ENCODE results near the gene CDH4. TPM values are rescaled to one million over a fixed set of nuclear protein-coding genes. Genes with fewer than 3 reads are reported as not detected.

CDH4 gene
- total and polyA plus RNA-seq, 2 of the 4 experiments (the other 2 are of a cell fraction), result 1.6 to 3.5 TPM

DNA sequence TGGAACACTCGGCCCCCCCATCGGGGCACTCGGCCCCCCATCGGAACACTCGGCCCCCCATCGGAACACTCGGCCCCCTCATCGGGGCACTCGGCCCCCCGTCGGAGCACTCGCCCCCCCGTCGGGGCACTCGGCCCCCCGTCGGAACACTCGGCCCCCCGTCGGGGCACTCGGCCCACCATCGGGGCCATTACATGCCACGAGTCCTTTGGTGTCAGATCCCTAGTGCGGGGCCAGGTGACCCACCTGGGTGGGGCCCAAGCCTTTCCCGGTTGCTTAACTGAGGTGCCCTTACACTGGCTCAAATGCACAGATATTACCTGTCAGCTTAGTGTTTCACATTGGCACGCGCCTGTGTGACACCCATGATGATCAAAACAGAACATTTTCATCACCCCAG lies 717.7 kb downstream of the CDH4 start:
- Histone ChIP-seq H4K8ac (ENCODE audit: low read depth in 2 of 2, low read length in 2 of 2) (no peak overlapping the region), H3K9ac (ENCODE audit: low read depth, low read length) (no peak overlapping the region), H3K4ac (ENCODE audit: low read depth, low read length) (no peak overlapping the region), H3K79me1 (ENCODE audit: low read depth in 1 of 2, low read length in 2 of 2) (no peaks in the 10 kb centered on the region), H2AK5ac (ENCODE audit: low read depth, low read length) (no peak overlapping the region), H3K23ac (ENCODE audit: low read depth, low read length) (no peak overlapping the region), H2AFZ (replicated peaks; ENCODE audit: low read length, poor library complexity) (no peak overlapping the region), H4K5ac (ENCODE audit: low read depth, low read length) (no peak overlapping the region), H2BK120ac (ENCODE audit: low read depth, low read length) (no peak overlapping the region), H3K9me1 (ENCODE audit: insufficient read depth, low read length) (0 out of 2 replicates have a peak, but pooled peaks cover 3% of the 10 kb centered on the region), H4K91ac (ENCODE audit: insufficient read depth, low read depth, low read length) (no peak overlapping the region), H2AK9ac (replicated peaks; ENCODE audit: low read depth, low read length, poor library complexity) (no peak overlapping the region), H3K27ac (ENCODE audit: insufficient read depth, low read length) (no peak overlapping the region), H3K18ac (ENCODE audit: low read depth, low read length) (no peak overlapping the region), H3K36me3 (ENCODE audit: control insufficient read depth, insufficient read depth, low read length) (peaks cover 20% of the 10 kb centered on the region), H3K27me3 (ENCODE audit: control insufficient read depth, insufficient read depth, low read length) (peaks cover 15% of the 10 kb centered on the region), H3K4me2 (ENCODE audit: low read depth, low read length) (no peak overlapping the region), H3K56ac (ENCODE audit: extremely low read depth, insufficient read depth, low read length) (no peak overlapping the region), H3K9me3 (ENCODE audit: control insufficient read depth, insufficient read depth, low read length) (peaks cover 3% of the 10 kb centered on the region; the same call in 1 of the 2 replicates), H2BK20ac (ENCODE audit: low read depth, low read length) (no peak overlapping the region), H3K4me1 (ENCODE audit: control insufficient read depth, insufficient read depth, low read length) (no peaks in the 10 kb centered on the region), H3K14ac (replicated peaks; ENCODE audit: low read depth, low read length) (no peak overlapping the region), H2BK15ac (ENCODE audit: low read depth, low read length) (no peak overlapping the region), H3K4me3 (ENCODE audit: insufficient read depth, low read depth, low read length) (no peak overlapping the region), H2BK5ac (ENCODE audit: low read depth, low read length, poor library complexity, severe bottlenecking) (no peak overlapping the region), H4K20me1 (ENCODE audit: insufficient read depth, low read length) (no peaks in the 10 kb centered on the region; the same call in 1 of the 2 replicates)
- BruUV-seq (replicated peaks), result no TSS peak
- in situ Hi-C loops (cut with MboI; ENCODE audit: low sequenced_read_pairs) (no loop called here), intact Hi-C loops (cut with micrococcal nuclease) (no loop called here), dilution Hi-C loops (cut with HindIII; ENCODE audit: low sequenced_read_pairs, unreplicated experiment) (no loop called here)
- ATAC-seq (ENCODE audit: low read depth) (no peak), DNase-seq (no peak)
- POLR2A ChIA-PET (ENCODE audit: unreplicated experiment), result no interaction called here
- WGBS, 2 experiments (ENCODE audit: extremely low coverage in 2 of 2, insufficient read length in 1 of 2), result 88% methylated on average over 12 of the region's 27 CpGs; no CpG with 5 or more reads in 1 of the 2 experiments
- CTCF ChIA-PET, result no interaction called here
- TF ChIP-seq, protein P1, sequence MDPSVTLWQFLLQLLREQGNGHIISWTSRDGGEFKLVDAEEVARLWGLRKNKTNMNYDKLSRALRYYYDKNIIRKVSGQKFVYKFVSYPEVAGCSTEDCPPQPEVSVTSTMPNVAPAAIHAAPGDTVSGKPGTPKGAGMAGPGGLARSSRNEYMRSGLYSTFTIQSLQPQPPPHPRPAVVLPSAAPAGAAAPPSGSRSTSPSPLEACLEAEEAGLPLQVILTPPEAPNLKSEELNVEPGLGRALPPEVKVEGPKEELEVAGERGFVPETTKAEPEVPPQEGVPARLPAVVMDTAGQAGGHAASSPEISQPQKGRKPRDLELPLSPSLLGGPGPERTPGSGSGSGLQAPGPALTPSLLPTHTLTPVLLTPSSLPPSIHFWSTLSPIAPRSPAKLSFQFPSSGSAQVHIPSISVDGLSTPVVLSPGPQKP (IDR thresholded peaks at IDR 0.05; ENCODE audit: borderline replicate concordance, low read depth, low read length), result no peak
- no peak for TF ChIP-seq RFX5 (IDR thresholded peaks at IDR 0.05; ENCODE audit: low read depth, low read length)
- no peak for TF ChIP-seq CHD1 (IDR thresholded peaks at IDR 0.05; ENCODE audit: low read depth, low read length)
- TF ChIP-seq CEBPB (IDR thresholded peaks at IDR 0.05; ENCODE audit: low read depth, low read length), result no peak
- TF ChIP-seq BHLHE40 (IDR thresholded peaks at IDR 0.05; ENCODE audit: low read depth, low read length), result no peak
- TF ChIP-seq MAFK (IDR thresholded peaks at IDR 0.05; ENCODE audit: low read depth, low read length), result no peak
- TF ChIP-seq, protein P2, sequence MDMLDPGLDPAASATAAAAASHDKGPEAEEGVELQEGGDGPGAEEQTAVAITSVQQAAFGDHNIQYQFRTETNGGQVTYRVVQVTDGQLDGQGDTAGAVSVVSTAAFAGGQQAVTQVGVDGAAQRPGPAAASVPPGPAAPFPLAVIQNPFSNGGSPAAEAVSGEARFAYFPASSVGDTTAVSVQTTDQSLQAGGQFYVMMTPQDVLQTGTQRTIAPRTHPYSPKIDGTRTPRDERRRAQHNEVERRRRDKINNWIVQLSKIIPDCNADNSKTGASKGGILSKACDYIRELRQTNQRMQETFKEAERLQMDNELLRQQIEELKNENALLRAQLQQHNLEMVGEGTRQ (IDR thresholded peaks at IDR 0.05; ENCODE audit: low read depth, low read length), result no peak
- no peak for TF ChIP-seq FOS (IDR thresholded peaks at IDR 0.05; ENCODE audit: low read depth, low read length)
- TF ChIP-seq NFE2L2 (IDR thresholded peaks at IDR 0.05; ENCODE audit: low read depth, low read length), result no peak

All from IMR-90 (cell line).